Activated CD4-positive, alpha-beta T cell treated with anti-CD3 and anti-CD28 coated beads, Interleukin-2, amount 10 ng/mL, durations not matched to agents 24 days and 14 days (primary cell): ENCODE measurements around the gene EPB41L4A. TPM values are rescaled to one million over a fixed set of nuclear protein-coding genes. Genes with fewer than 3 reads are reported as not detected.

Source experiments
- DNase-seq: peaks from one replicate; pipeline ENCODE4 v3.0.0; 2022
- H3K27ac Mint-ChIP-seq: one replicate; pipeline ENCODE4 v1.8.0; 2022; ENCODE audit warnings: mild to moderate bottlenecking, mixed read lengths
- H3K27me3 Mint-ChIP-seq: one replicate; pipeline ENCODE4 v1.8.0; 2022; ENCODE audit warnings: mixed read lengths
- H3K36me3 Mint-ChIP-seq: one replicate; pipeline ENCODE4 v1.8.0; 2022; ENCODE audit warnings: low read depth, mild to moderate bottlenecking, mixed read lengths
- H3K4me1 Mint-ChIP-seq: one replicate; pipeline ENCODE4 v1.8.0; 2021; ENCODE audit warnings: mixed read lengths
- H3K4me3 Mint-ChIP-seq: one replicate; pipeline ENCODE4 v1.8.0; 2022; ENCODE audit warnings: mild to moderate bottlenecking, moderate library complexity, mixed read lengths
- H3K9me3 Mint-ChIP-seq: one replicate; pipeline ENCODE4 v1.8.0; 2021; ENCODE audit warnings: mixed read lengths
- intact Hi-C: fragments of 100-400 bp; cut with micrococcal nuclease; formaldehyde crosslinking; loops from one replicate; pipeline ENCODE4 v1.15.1; 2023
- total RNA-seq: library from RNA; stranded (reverse); gene quantifications from 2 replicates; pipeline ENCODE4 v1.2.3, GENCODE V29; 2022

Gene EPB41L4A
- total RNA-seq, 1 donor from 2014 or later, result not detected

GRCh38 chr5:112136773-112137172, 282.3 kb downstream of the EPB41L4A start:
- DNase-seq, result no peak
- H3K27me3 Mint-ChIP-seq, result peaks cover 24% of the 10 kb centered on the region
- intact Hi-C loops, result no loop called here
- H3K4me3 Mint-ChIP-seq, result no peak overlapping the region
- no peaks in the 10 kb centered on the region for H3K9me3 Mint-ChIP-seq
- H3K36me3 Mint-ChIP-seq, result no peaks in the 10 kb centered on the region
- H3K27ac Mint-ChIP-seq, result no peak overlapping the region
- H3K4me1 Mint-ChIP-seq, result no peaks in the 10 kb centered on the region

GRCh38 chr5:112127861-112128260, 291.2 kb downstream of the EPB41L4A start:
- H3K4me1 Mint-ChIP-seq, result no peaks in the 10 kb centered on the region

DNA sequence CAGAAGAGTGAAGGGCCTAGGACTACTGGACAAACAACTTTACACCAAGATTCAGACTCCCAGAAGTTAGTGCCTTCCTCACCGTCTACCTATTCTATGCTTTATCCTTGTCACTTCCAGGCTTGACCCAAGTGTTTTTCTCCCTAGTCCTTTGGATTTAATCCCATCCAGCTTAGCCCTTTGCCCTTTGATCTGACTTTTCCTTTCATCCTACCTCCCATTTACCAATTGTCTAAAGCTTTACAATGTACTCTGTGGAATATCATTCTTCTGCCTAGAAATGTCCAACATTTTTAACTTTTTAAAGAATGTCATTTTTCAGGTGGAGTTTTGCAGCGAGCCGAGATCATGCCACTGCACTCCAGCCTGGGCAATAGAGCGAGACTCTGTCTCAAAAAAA, 292.1 kb downstream of the EPB41L4A start:
- no peaks in the 10 kb centered on the region for H3K4me1 Mint-ChIP-seq
- H3K36me3 Mint-ChIP-seq, result no peaks in the 10 kb centered on the region
- H3K4me3 Mint-ChIP-seq, result no peak overlapping the region
- no peaks in the 10 kb centered on the region for H3K9me3 Mint-ChIP-seq
- H3K27me3 Mint-ChIP-seq, result peaks cover 10% of the 10 kb centered on the region
- no peak overlapping the region for H3K27ac Mint-ChIP-seq
- intact Hi-C loops, result no loop called here
- DNase-seq, result no peak

More at GRCh38 chr5:112127861-112128260, 291.2 kb downstream of the EPB41L4A start:
- peaks cover 6% of the 10 kb centered on the region for H3K27me3 Mint-ChIP-seq
- DNase-seq, result no peak
- no peak overlapping the region for H3K4me3 Mint-ChIP-seq
- no peaks in the 10 kb centered on the region for H3K9me3 Mint-ChIP-seq
- H3K27ac Mint-ChIP-seq, result no peak overlapping the region
- intact Hi-C loops, result no loop called here
- no peaks in the 10 kb centered on the region for H3K36me3 Mint-ChIP-seq

DNA sequence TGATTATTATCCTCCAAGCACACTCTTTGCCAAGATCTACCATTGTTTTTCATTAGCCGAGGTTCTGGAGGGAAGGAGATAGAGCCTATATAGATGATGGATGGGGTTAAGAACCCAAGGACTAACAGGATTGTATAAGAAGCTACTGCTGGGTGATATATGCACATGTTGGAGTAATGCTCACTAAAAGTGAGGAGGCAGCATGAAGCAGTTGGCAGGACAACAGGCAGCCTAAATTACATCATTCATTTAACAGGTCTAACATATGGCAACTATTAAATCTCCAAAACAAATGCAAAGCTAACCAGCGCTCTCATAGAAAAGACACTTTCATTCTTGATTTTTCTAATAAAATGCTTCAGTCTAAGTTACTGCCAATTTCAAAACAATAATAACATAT, 293.2 kb downstream of the EPB41L4A start:
- Mint-ChIP-seq H3K36me3 (no peaks in the 10 kb centered on the region), H3K4me3 (no peak overlapping the region), H3K9me3 (no peaks in the 10 kb centered on the region), H3K27me3 (peaks cover 10% of the 10 kb centered on the region), H3K27ac (no peak overlapping the region), H3K4me1 (no peaks in the 10 kb centered on the region)
- no peak for DNase-seq
- intact Hi-C loops, result no loop called here

- Mint-ChIP-seq H3K9me3 (peaks cover 7% of the 10 kb centered on the region), H3K4me3 (no peak overlapping the region), H3K36me3 (no peaks in the 10 kb centered on the region), H3K27me3 (peaks cover 12% of the 10 kb centered on the region), H3K4me1 (no peaks in the 10 kb centered on the region), H3K27ac (no peak overlapping the region)
- intact Hi-C loops, result no loop called here
- DNase-seq, result no peak
These were observed 294.3 kb downstream of the EPB41L4A start for GRCh38 chr5:112124788-112125187.

DNA sequence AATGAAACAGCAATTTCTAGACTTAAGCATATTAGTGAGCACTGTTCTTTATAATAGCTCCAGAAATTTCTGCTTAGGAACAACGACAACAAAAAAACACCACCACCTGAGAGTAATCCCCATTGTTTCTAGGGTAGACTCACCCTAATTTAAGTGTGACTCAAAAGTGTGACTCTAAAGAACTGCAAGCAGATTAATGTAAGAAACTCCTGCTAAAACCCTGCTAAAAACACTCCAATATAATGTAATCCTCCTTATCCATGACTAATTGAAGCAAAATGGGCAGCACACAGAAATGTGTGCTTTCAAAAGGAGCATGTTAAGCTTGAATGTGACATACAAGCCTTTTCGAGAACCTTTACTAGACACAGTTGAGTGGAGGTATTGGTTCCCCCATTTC, 296.0 kb downstream of the EPB41L4A start:
- DNase-seq, result no peak
- Mint-ChIP-seq H3K27ac (no peak overlapping the region), H3K27me3 (peaks cover 21% of the 10 kb centered on the region), H3K36me3 (no peaks in the 10 kb centered on the region), H3K9me3 (peaks cover 7% of the 10 kb centered on the region), H3K4me3 (no peak overlapping the region), H3K4me1 (no peaks in the 10 kb centered on the region)
- intact Hi-C loops, result no loop called here

DNA sequence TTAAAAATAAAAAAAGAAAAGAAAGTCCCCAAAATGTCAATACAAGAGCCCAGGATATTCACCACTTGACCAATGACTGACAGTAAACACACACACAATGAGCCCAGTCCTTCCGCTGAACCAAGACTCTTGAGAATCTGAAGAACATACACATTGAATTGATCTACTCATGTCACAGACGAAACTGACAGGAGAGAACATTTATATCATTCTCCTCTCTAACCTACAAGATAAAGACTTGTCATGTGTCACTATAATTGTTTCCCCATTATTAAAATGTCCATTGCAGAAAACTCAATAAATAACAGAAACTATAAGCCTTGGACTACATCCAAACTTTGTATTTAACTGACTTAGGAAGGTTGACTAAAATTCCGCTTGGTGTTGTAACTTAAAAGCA, 296.7 kb downstream of the EPB41L4A start:
- H3K4me1 Mint-ChIP-seq, result no peaks in the 10 kb centered on the region
- H3K36me3 Mint-ChIP-seq, result no peaks in the 10 kb centered on the region
- peaks cover 23% of the 10 kb centered on the region for H3K27me3 Mint-ChIP-seq
- no peak overlapping the region for H3K4me3 Mint-ChIP-seq
- intact Hi-C loops, result no loop called here
- no peak for DNase-seq
- H3K27ac Mint-ChIP-seq, result no peak overlapping the region
- H3K9me3 Mint-ChIP-seq, result peaks cover 7% of the 10 kb centered on the region

DNA sequence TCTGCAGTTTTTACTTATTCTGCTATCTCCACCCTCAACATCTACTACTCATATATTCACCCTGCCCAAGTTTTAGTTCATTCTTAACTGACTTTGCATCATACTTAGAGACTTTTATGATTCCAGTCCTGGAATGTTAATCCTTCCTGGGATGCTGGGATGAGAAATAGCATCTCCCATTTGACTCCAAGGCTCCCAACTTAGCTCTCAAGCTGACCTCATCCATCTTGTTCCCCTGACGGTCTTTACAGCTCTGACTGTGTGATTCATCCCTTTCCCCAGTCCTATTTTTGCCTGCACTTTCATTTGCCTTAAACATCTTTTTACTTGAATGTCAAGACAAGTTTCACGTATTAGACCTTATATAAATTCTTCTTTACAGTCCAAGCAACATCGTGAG, 297.8 kb downstream of the EPB41L4A start:
- no peak overlapping the region for H3K27ac Mint-ChIP-seq
- H3K4me3 Mint-ChIP-seq, result no peak overlapping the region
- DNase-seq, result no peak
- H3K36me3 Mint-ChIP-seq, result no peaks in the 10 kb centered on the region
- intact Hi-C loops, result no loop called here
- no peaks in the 10 kb centered on the region for H3K4me1 Mint-ChIP-seq
- H3K27me3 Mint-ChIP-seq, result peaks cover 23% of the 10 kb centered on the region
- peaks cover 7% of the 10 kb centered on the region for H3K9me3 Mint-ChIP-seq

DNA sequence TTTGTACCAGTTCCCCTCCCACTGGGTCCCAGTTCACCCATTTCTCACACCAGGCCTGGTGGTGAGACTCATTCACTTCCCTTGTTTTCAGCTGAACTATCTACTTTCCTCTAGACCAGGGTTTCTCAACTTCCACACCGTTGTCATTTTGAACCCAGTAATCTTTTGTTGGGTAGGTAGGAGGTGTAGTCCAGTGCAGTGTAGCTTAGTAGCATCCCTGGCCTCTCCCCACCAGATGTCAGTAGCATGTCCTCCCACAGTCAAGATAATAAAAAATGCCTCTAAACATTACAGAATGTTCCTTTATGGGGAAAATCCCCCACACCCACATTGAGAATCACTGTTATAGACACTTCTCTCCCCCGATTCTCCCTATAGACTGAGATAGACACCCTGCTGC, 299.1 kb downstream of the EPB41L4A start:
- no peak overlapping the region for H3K4me3 Mint-ChIP-seq
- no peaks in the 10 kb centered on the region for H3K36me3 Mint-ChIP-seq
- H3K27me3 Mint-ChIP-seq, result peaks cover 21% of the 10 kb centered on the region
- peaks cover 7% of the 10 kb centered on the region for H3K9me3 Mint-ChIP-seq
- no peak overlapping the region for H3K27ac Mint-ChIP-seq
- no peak for DNase-seq
- H3K4me1 Mint-ChIP-seq, result no peaks in the 10 kb centered on the region
- intact Hi-C loops, result no loop called here

DNA sequence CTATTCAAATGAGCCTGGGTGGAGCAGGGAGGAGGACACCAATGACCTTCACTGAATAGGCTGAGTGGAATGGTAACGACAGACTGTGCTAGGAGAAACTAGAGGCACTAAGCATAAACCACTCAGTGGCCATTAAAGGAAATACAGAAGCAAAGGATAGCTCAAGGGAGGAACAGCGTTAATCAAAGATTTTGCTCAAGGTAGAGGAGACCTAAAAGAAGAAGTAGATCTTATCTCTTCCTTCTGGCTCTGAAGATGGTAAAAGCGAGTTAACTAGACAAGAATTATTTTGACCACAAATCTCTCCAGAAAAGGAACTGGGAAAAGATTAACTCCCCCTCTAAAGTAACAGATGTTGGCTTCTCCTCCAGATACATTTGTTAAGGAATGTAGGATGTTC, 299.6 kb downstream of the EPB41L4A start:
- Mint-ChIP-seq H3K36me3 (no peaks in the 10 kb centered on the region), H3K27ac (no peak overlapping the region), H3K4me1 (no peaks in the 10 kb centered on the region), H3K9me3 (peaks cover 7% of the 10 kb centered on the region), H3K27me3 (peaks cover 19% of the 10 kb centered on the region), H3K4me3 (no peak overlapping the region)
- DNase-seq, result no peak
- intact Hi-C loops, result no loop called here

DNA sequence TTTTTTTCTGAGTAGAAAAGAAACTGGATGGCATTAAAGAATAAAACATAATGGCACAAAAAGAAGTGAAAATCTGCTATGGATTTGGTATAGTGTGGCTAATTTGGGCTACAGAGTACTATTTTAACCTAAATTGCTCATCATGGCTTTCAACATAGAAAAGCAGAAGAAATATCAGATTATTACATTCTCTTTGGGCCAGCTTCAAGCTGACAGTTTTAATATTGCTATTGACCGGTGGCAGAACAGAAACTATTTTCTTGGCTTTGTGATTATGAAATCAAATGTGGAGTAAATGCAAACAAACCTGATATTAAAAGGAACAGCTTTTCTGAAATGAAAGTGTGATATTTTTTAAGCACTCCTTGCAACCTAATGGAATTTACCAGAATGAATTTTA, 301.5 kb downstream of the EPB41L4A start:
- intact Hi-C loops, result no loop called here
- H3K27ac Mint-ChIP-seq, result no peak overlapping the region
- H3K9me3 Mint-ChIP-seq, result peaks cover 7% of the 10 kb centered on the region
- no peak for DNase-seq
- H3K4me1 Mint-ChIP-seq, result no peaks in the 10 kb centered on the region
- no peak overlapping the region for H3K4me3 Mint-ChIP-seq
- peaks cover 17% of the 10 kb centered on the region for H3K27me3 Mint-ChIP-seq
- H3K36me3 Mint-ChIP-seq, result no peaks in the 10 kb centered on the region

- Mint-ChIP-seq H3K4me3 (no peak overlapping the region), H3K36me3 (no peaks in the 10 kb centered on the region), H3K9me3 (peaks cover 7% of the 10 kb centered on the region), H3K27ac (no peak overlapping the region), H3K4me1 (no peaks in the 10 kb centered on the region), H3K27me3 (peaks cover 15% of the 10 kb centered on the region)
- DNase-seq, result no peak
- intact Hi-C loops, result no loop called here
These were observed 302.7 kb downstream of the EPB41L4A start for GRCh38 chr5:112116371-112116770.

- Mint-ChIP-seq H3K27ac (no peak overlapping the region), H3K27me3 (peaks cover 12% of the 10 kb centered on the region), H3K9me3 (no peaks in the 10 kb centered on the region), H3K36me3 (no peaks in the 10 kb centered on the region), H3K4me3 (no peak overlapping the region), H3K4me1 (no peaks in the 10 kb centered on the region)
- no peak for DNase-seq
- intact Hi-C loops, result no loop called here
These were observed 305.5 kb downstream of the EPB41L4A start for GRCh38 chr5:112113565-112113964.
